IMR-90 (cell line): ENCODE results near the gene NAMPT. TPM values are rescaled to one million over a fixed set of nuclear protein-coding genes. Genes with fewer than 3 reads are reported as not detected.

Source experiments
- ATAC-seq: fragments of 200-7000 bp; cut with Tn5 transposase; 2 replicates; pipeline ENCODE4 v1.9.1; 2020; ENCODE audit warnings: low read depth, mild to moderate bottlenecking, moderate library complexity
- BruUV-seq: library from RNA; stranded (reverse); fragments of 400-500 nt; replicated peaks from 2 replicates; lab custom pipeline; 2021; lab: Mats Ljungman, UMichigan
- CTCF ChIA-PET: fragments of 300-600 bp; formaldehyde crosslinking; extraction: SDS; loops from one replicate; lab custom pipeline; 2021; ENCODE audit warnings: antibody characterized with exemption; lab: Yijun Ruan, JAX
- POLR2A ChIA-PET: fragments of 300-600 bp; sonication (Branson Sonifier 250); formaldehyde crosslinking; loops from one replicate; lab custom pipeline; 2022; ENCODE audit warnings: antibody characterized with exemption; ENCODE audit not compliant: unreplicated experiment; lab: Charles Lee
- DNase-seq: peaks from one replicate; pipeline ENCODE4 v3.0.0; 2013
- H2AFZ ChIP-seq: replicated peaks from 2 replicates; pipeline ENCODE3; 2013; ENCODE audit warnings: low read length, mild to moderate bottlenecking; ENCODE audit not compliant: poor library complexity
- H2AK5ac ChIP-seq: 2 replicates; pipeline ENCODE4 v1.6.1; 2013; ENCODE audit warnings: low read depth, low read length, inconsistent platforms
- H2AK9ac ChIP-seq: replicated peaks from 2 replicates; pipeline ENCODE3; 2013; ENCODE audit warnings: mild to moderate bottlenecking, low read depth, low read length, moderate library complexity; ENCODE audit not compliant: poor library complexity
- H2BK120ac ChIP-seq: 2 replicates; pipeline ENCODE4 v1.6.1; 2013; ENCODE audit warnings: low read depth, low read length, inconsistent platforms
- H2BK15ac ChIP-seq: 3 replicates; pipeline ENCODE4 v1.6.1; 2013; ENCODE audit warnings: low read depth, low read length, inconsistent platforms
- H2BK20ac ChIP-seq: 2 replicates; pipeline ENCODE4 v1.6.1; 2013; ENCODE audit warnings: low read depth, mild to moderate bottlenecking, inconsistent platforms, low read length, moderate library complexity
- H2BK5ac ChIP-seq: 2 replicates; pipeline ENCODE4 v1.6.1; 2013; ENCODE audit warnings: mild to moderate bottlenecking, low read depth, low read length, inconsistent platforms; ENCODE audit not compliant: poor library complexity, severe bottlenecking
- H3K14ac ChIP-seq: replicated peaks from 2 replicates; pipeline ENCODE4 v1.6.1; 2013; ENCODE audit warnings: low read depth, low read length, inconsistent platforms
- H3K18ac ChIP-seq: 2 replicates; pipeline ENCODE4 v1.6.1; 2013; ENCODE audit warnings: low read depth, low read length, control low read depth
- H3K23ac ChIP-seq: 2 replicates; pipeline ENCODE4 v1.6.1; 2013; ENCODE audit warnings: low read depth, low read length, inconsistent platforms
- H3K27ac ChIP-seq: 2 replicates; pipeline ENCODE4 v1.5.1; 2013; ENCODE audit warnings: mild to moderate bottlenecking, control low read depth, low read length; ENCODE audit not compliant: insufficient read depth
- H3K27me3 ChIP-seq: 2 replicates; pipeline ENCODE4 v1.6.1; 2013; ENCODE audit warnings: low read length; ENCODE audit not compliant: control insufficient read depth, insufficient read depth
- H3K36me3 ChIP-seq: 2 replicates; pipeline ENCODE4 v1.6.1; 2013; ENCODE audit warnings: low read length, mixed read lengths; ENCODE audit not compliant: control insufficient read depth, insufficient read depth
- H3K4ac ChIP-seq: 2 replicates; pipeline ENCODE4 v1.6.1; 2013; ENCODE audit warnings: low read depth, low read length, inconsistent platforms
- H3K4me1 ChIP-seq: 2 replicates; pipeline ENCODE4 v1.6.1; 2013; ENCODE audit warnings: low read length, mixed read lengths; ENCODE audit not compliant: control insufficient read depth, insufficient read depth
- H3K4me2 ChIP-seq: 2 replicates; pipeline ENCODE4 v1.6.1; 2013; ENCODE audit warnings: low read depth, mild to moderate bottlenecking, control low read depth, low read length, moderate library complexity
- H3K4me3 ChIP-seq: 2 replicates; pipeline ENCODE4 v1.5.1; 2013; ENCODE audit warnings: low read depth, mild to moderate bottlenecking, control low read depth, low read length, moderate library complexity; ENCODE audit not compliant: insufficient read depth
- H3K56ac ChIP-seq: 2 replicates; pipeline ENCODE4 v1.6.1; 2013; ENCODE audit warnings: low read length, inconsistent platforms; ENCODE audit not compliant: insufficient read depth; ENCODE audit errors: extremely low read depth
- H3K79me1 ChIP-seq, 2 experiments: 2 replicates each; pipeline ENCODE4 v1.6.1; 2013; ENCODE audit warnings: low read length in 2 of 2, inconsistent platforms in 1 of 2, low read depth in 1 of 2
- H3K9ac ChIP-seq: 2 replicates; pipeline ENCODE4 v1.6.1; 2013; ENCODE audit warnings: low read depth, low read length, control low read depth
- H3K9me1 ChIP-seq: 2 replicates; pipeline ENCODE4 v1.6.1; 2013; ENCODE audit warnings: low read length, inconsistent platforms; ENCODE audit not compliant: insufficient read depth
- H3K9me3 ChIP-seq: 2 replicates; pipeline ENCODE4 v1.6.1; 2013; ENCODE audit warnings: low read length; ENCODE audit not compliant: control insufficient read depth, insufficient read depth
- H4K20me1 ChIP-seq: 2 replicates; pipeline ENCODE4 v1.6.1; 2013; ENCODE audit warnings: low read length, inconsistent platforms; ENCODE audit not compliant: insufficient read depth
- H4K5ac ChIP-seq: 2 replicates; pipeline ENCODE4 v1.6.1; 2013; ENCODE audit warnings: mild to moderate bottlenecking, low read depth, low read length, control low read depth
- H4K8ac ChIP-seq, 2 experiments: 2 replicates each; pipeline ENCODE4 v1.6.1; 2013; ENCODE audit warnings: low read depth in 2 of 2, low read length in 2 of 2, control low read depth in 1 of 2, inconsistent platforms in 1 of 2
- H4K91ac ChIP-seq: 2 replicates; pipeline ENCODE4 v1.6.1; 2013; ENCODE audit warnings: low read depth, low read length, inconsistent platforms; ENCODE audit not compliant: insufficient read depth
- CEBPB ChIP-seq: IDR thresholded peaks from 2 replicates; pipeline ENCODE4 v1.6.1; 2012; ENCODE audit warnings: low read depth, low read length, improper control_type of control experiment
- WGBS, 2 experiments: methylation state at CpG; one replicate each; pipeline versions ENCODE4 v1.1.5 to v1.1.7; 2013; ENCODE audit warnings: missing lambda C conversion rate in 2 of 2; ENCODE audit not compliant: insufficient read length in 1 of 2; ENCODE audit errors: extremely low coverage in 2 of 2; 5-methylcytosine and 5-hydroxymethylcytosine counted together
- dilution Hi-C: fragments of 300-500 bp; cut with HindIII; formaldehyde crosslinking; loops from one replicate; pipeline ENCODE4 v1.14.3; 2018; ENCODE audit warnings: low sequenced_read_pairs; ENCODE audit not compliant: unreplicated experiment
- in situ Hi-C: fragments of 300-500 bp; cut with MboI; formaldehyde crosslinking; loops from 3 replicates; pipeline ENCODE4 v1.14.3; 2019; ENCODE audit warnings: low sequenced_read_pairs, inconsistent platforms, mixed read lengths
- intact Hi-C: fragments of 100-400 bp; cut with micrococcal nuclease; formaldehyde crosslinking; loops from 2 replicates; pipeline ENCODE4 v1.10.0; 2022
- polyA plus RNA-seq, 3 experiments: library from polyadenylated mRNA; depleted of rRNA; stranded (reverse); fragments of >200 nt; gene quantifications; 2 replicates each; pipeline ENCODE4 v1.2.3, GENCODE V29; 2012; ENCODE audit warnings: low replicate concordance in 1 of 3
- total RNA-seq: library from RNA; depleted of rRNA; stranded (reverse); fragments of >200 nt; gene quantifications from 2 replicates; pipeline ENCODE4 v1.2.3, GENCODE V29; 2012
- TF ChIP-seq, protein P1 (sequence below): fragments of 150-350 bp; IDR thresholded peaks from 2 replicates; pipeline ENCODE4 v1.6.1; 2016; ENCODE audit warnings: low read depth, mild to moderate bottlenecking, low read length, moderate library complexity, borderline replicate concordance

The NAMPT gene
- total and polyA plus RNA-seq, 2 of the 4 experiments (the other 2 are of a cell fraction) = 13.3 to 31.7 TPM

DNA sequence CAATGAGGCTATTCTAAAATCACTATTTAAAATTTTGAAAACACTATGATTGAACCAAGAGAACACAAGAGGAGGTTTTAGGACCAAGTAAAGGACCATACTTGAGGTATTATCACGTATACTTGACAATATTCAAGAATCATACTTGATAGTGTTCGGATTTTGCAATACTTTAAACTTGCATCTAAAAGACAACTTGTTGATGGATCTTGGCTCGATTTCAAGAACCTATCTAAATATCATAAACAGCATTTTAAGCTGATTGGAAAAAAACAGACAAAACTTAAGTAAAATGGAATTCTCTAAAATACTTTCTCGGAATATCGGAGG lies 1.3 kb downstream of the NAMPT start:
- no peaks in the 10 kb centered on the region for H3K9me3 ChIP-seq
- no peak overlapping the region for H2BK120ac ChIP-seq
- H2BK15ac ChIP-seq = no peak overlapping the region
- DNase-seq (no peak), ATAC-seq (no peak)
- H3K9me1 ChIP-seq = peaks cover 2% of the 10 kb centered on the region; the same call in 1 of the 2 replicates
- POLR2A ChIA-PET = no interaction called here
- H4K8ac ChIP-seq = 0 out of 4 replicates have a peak overlapping the region, but pooled peaks of 1 of the 2 experiments have one; percentile 2
- no peak overlapping the region for H2BK20ac ChIP-seq
- CTCF ChIA-PET = interaction anchor here (0.6 kb wide), 1 partner anchor 115 kb away, joined by 3 read pairs; no protein-coding TSS in a partner anchor
- H4K91ac ChIP-seq = no peak overlapping the region
- TSS peak; percentile 47 for BruUV-seq
- H3K27ac ChIP-seq = no peak overlapping the region
- H3K4me3 ChIP-seq = peak overlapping the region; percentile 96
- H4K5ac ChIP-seq = no peak overlapping the region
- no CpG with 5 or more reads among the region's 5 CpGs for WGBS, 2 experiments
- H3K36me3 ChIP-seq = no peaks in the 10 kb centered on the region
- H3K23ac ChIP-seq = no peak overlapping the region; the same call in 1 of the 2 replicates
- H3K27me3 ChIP-seq = no peaks in the 10 kb centered on the region
- H3K4ac ChIP-seq = no peak overlapping the region
- H2AK9ac ChIP-seq = no peak overlapping the region
- H3K4me1 ChIP-seq = no peaks in the 10 kb centered on the region
- dilution Hi-C loops (no loop called here), intact Hi-C loops (no loop called here), in situ Hi-C loops (no loop called here)
- peak overlapping the region; percentile 66 for H3K4me2 ChIP-seq
- H3K56ac ChIP-seq = no peak overlapping the region
- peak overlapping the region; percentile 77; the same call in 1 of the 2 replicates for H3K9ac ChIP-seq
- no peak overlapping the region for H3K18ac ChIP-seq
- TF ChIP-seq CEBPB = peak; percentile 51; the same call in 1 of the 2 replicates
- TF ChIP-seq, protein P1, sequence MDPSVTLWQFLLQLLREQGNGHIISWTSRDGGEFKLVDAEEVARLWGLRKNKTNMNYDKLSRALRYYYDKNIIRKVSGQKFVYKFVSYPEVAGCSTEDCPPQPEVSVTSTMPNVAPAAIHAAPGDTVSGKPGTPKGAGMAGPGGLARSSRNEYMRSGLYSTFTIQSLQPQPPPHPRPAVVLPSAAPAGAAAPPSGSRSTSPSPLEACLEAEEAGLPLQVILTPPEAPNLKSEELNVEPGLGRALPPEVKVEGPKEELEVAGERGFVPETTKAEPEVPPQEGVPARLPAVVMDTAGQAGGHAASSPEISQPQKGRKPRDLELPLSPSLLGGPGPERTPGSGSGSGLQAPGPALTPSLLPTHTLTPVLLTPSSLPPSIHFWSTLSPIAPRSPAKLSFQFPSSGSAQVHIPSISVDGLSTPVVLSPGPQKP = no peak
- peaks cover 14 to 35% of the 10 kb centered on the region in 2 experiments for H3K79me1 ChIP-seq
- no peak overlapping the region for H2AK5ac ChIP-seq
- no peak overlapping the region for H2AFZ ChIP-seq
- peaks cover 17% of the 10 kb centered on the region; the same call in 1 of the 2 replicates for H4K20me1 ChIP-seq
- no peak overlapping the region for H2BK5ac ChIP-seq
- H3K14ac ChIP-seq = no peak overlapping the region
